IPS-15b (cell line): ENCODE results near the gene MRPL4.
A peak's percentile ranks its signal among the peaks of the same experiment; 100 is the strongest.

Source experiments
- H3K27me3 ChIP-seq: one replicate; pipeline ENCODE4 v1.6.1; 2013; ENCODE audit warnings: low read length; ENCODE audit not compliant: control insufficient read depth, insufficient read depth
- H3K36me3 ChIP-seq: one replicate; pipeline ENCODE4 v1.6.1; 2013; ENCODE audit warnings: low read length; ENCODE audit not compliant: control insufficient read depth, insufficient read depth
- H3K4me1 ChIP-seq: one replicate; pipeline ENCODE4 v1.6.1; 2013; ENCODE audit warnings: mild to moderate bottlenecking, low read length; ENCODE audit not compliant: control insufficient read depth, insufficient read depth
- H3K4me3 ChIP-seq: one replicate; pipeline ENCODE4 v1.5.1; 2013; ENCODE audit warnings: low read depth, low read length
- H3K9ac ChIP-seq: one replicate; pipeline ENCODE4 v1.6.1; 2013; ENCODE audit warnings: low read depth, mild to moderate bottlenecking, low read length
- H3K9me3 ChIP-seq: one replicate; pipeline ENCODE4 v1.6.1; 2013; ENCODE audit warnings: mild to moderate bottlenecking, low read length; ENCODE audit not compliant: control insufficient read depth, insufficient read depth

Gene MRPL4

DNA sequence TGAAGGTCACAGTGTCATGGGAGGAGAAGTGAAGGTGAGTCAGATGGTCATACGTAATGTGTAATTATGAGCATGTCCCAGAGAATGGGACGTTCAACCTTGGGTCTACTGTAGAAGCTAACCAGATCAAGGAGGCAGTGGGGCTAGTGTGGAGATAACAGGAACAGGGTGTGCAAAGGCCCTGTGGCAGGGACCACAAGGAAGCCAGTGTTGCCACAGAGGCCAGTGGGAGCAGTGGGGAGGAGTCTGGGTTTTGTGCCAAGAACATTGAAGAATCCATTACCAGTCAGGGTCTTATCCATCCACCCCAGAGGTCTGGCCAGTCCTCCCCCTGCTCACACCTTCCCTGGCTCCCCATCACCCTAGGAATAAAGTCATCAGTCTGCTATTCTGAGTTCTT lies 3.3 kb downstream of the MRPL4 start:
- Histone ChIP-seq H3K9me3 (no peaks in the 10 kb centered on the region), H3K27me3 (no peaks in the 10 kb centered on the region), H3K4me1 (no peaks in the 10 kb centered on the region), H3K36me3 (peaks cover 33% of the 10 kb centered on the region), H3K9ac (no peak overlapping the region), H3K4me3 (no peak overlapping the region)

DNA sequence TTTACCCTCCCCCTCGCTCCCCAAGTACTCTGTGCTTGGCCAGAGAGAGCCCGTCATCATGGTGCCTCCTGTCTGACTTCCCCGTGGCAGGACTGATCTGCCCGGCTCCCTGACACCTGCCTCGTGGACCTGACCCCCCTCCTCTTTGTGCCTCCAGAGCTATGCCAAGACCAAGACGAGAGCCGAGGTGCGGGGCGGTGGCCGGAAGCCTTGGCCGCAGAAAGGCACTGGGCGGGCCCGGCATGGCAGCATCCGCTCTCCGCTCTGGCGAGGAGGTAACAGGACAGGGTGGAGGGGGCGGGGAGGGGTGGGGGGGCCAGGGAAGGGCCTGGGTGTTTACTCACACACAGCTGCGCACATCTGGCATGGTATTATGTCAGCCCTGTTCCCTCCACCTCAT lies 4.5 kb downstream of the MRPL4 start:
- Histone ChIP-seq H3K36me3 (peaks cover 33% of the 10 kb centered on the region), H3K4me1 (no peaks in the 10 kb centered on the region), H3K27me3 (no peaks in the 10 kb centered on the region), H3K4me3 (no peak overlapping the region), H3K9ac (no peak overlapping the region), H3K9me3 (no peaks in the 10 kb centered on the region)

DNA sequence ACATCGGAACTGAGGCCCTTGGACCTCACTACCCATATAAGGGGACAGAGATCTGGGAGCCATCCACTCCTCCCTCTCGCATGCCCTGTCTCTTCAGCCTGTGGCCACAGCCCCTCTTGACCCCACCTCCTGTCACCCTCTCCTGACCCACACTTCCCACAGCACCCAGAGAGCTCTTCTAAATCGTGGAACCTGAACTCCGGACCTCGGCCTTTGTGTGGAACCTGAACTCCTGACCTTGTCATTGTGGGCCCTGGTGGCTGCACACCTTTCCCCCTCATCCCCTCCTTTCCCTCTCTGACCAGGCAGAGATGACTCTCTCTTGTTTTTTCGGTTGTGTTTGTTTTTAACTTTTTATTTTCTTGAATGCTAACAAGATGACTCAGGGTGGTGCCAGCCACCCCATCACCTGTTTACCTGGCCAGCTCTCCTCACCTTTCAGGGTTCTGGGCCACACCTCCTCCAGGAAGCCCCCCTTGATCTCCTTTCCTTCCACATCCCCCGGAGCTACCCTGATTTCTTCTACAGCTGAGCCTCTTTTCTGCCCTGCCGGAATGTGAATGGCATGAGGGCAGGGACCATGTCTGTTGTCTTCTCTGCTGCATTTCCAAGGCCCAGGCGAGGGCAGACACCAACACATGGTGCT lies 5.1 kb downstream of the MRPL4 start:
- H3K4me1 ChIP-seq, result no peaks in the 10 kb centered on the region
- H3K9ac ChIP-seq, result no peak overlapping the region
- no peaks in the 10 kb centered on the region for H3K9me3 ChIP-seq
- no peak overlapping the region for H3K4me3 ChIP-seq
- no peaks in the 10 kb centered on the region for H3K27me3 ChIP-seq
- peaks cover 30% of the 10 kb centered on the region for H3K36me3 ChIP-seq

DNA sequence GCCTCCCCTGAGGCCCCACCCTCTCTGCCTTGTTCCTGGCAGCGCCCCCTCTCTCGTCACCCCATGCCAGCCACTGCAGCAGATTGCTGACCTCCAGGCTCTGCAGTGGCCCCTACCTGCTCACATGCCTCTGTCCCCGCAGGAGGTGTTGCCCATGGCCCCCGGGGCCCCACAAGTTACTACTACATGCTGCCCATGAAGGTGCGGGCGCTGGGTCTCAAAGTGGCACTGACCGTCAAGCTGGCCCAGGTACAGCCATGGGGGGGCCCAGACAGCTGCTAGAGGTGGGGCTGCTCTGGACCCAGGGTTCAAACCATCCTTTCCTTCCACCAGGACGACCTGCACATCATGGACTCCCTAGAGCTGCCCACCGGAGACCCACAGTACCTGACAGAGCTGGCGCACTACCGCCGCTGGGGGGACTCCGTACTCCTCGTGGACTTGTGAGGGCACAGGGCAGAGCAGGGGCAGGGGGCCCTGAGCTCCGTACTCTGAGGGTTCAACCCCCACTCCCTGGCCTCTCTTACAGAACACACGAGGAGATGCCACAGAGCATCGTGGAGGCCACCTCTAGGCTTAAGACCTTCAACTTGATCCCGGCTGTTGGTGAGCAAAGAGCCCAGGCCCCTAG lies 6.2 kb downstream of the MRPL4 start:
- H3K4me3 ChIP-seq, result no peak overlapping the region
- no peaks in the 10 kb centered on the region for H3K27me3 ChIP-seq
- H3K9ac ChIP-seq, result no peak overlapping the region
- peaks cover 27% of the 10 kb centered on the region for H3K36me3 ChIP-seq
- H3K9me3 ChIP-seq, result no peaks in the 10 kb centered on the region
- no peaks in the 10 kb centered on the region for H3K4me1 ChIP-seq

DNA sequence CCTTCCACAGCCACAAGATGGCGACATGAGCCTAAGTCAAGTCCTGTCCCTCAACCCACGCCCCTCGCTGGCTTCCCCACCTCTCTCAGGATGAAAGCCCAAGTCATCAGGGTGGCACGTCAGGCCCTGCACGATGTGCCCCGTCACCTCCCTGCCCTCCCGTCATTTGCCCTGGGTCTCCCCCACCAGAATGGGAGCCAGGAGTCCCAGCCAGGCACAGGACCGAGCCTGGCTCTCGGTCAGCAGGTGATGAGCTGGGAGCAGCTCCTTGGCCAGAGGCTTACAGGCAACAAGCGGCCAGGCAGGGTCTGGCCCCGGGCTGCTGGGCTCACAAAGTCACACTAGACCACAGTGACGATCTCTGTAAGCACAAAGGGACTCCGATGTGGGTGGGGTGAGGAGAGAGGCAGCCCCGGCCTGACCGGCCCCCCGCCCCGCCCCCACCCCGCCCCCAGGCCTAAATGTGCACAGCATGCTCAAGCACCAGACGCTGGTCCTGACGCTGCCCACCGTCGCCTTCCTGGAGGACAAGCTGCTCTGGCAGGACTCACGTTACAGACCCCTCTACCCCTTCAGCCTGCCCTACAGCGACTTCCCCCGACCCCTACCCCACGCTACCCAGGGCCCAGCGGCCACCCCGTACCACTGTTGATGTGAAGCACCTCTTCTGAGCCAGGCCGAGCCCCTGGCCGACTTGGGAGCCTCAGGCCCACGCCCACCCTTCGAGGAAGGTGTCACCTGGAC lies 7.3 kb downstream of the MRPL4 start:
- H3K9ac ChIP-seq, result no peak overlapping the region
- H3K27me3 ChIP-seq, result no peaks in the 10 kb centered on the region
- H3K4me1 ChIP-seq, result no peaks in the 10 kb centered on the region
- peaks cover 27% of the 10 kb centered on the region for H3K36me3 ChIP-seq
- no peaks in the 10 kb centered on the region for H3K9me3 ChIP-seq
- no peak overlapping the region for H3K4me3 ChIP-seq

DNA sequence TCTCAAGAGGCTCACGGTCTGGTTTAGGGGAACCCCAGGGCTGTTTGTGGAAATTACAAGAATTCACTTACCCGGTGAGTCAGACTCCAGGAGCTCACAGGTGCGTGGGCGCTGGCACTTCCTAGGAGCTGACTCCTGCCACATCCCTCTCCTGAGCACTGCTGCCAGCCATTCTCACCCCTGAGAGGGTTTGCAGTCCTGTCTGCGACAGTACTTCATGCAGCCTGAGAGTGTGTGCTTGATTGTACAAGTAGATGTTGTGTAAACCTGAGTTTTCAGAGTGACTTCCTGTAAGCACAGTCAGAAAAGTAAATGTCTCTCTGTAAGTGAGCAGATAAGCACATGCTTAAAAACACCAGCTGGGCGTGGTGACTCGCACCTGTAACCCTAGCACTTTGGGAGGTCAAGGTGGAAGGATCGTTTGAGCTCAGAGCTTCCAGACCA lies 8.1 kb downstream of the MRPL4 start:
- H3K9me3 ChIP-seq, result no peaks in the 10 kb centered on the region
- H3K4me1 ChIP-seq, result no peaks in the 10 kb centered on the region
- no peaks in the 10 kb centered on the region for H3K27me3 ChIP-seq
- H3K36me3 ChIP-seq, result peaks cover 26% of the 10 kb centered on the region
- no peak overlapping the region for H3K9ac ChIP-seq
- no peak overlapping the region for H3K4me3 ChIP-seq

DNA sequence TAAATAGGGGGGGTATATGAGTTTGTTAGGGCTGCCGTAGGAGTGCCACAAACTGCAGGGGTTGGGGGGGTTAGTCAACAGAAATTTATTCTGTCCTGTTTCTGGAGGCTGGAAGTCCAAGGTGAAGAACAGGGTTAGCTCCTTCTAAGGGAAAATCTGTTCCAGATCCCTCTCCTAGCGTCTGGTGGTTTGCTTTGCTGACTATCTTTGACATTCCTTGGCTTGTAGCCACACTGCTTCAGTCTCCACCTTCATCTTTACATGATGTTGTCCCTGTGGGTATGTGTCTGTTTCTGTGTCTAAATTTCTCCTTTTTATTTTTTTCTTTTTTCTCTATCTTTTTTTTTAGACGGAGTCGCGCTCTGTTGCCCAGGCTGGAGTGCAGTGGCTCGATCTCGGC lies 10.8 kb downstream of the MRPL4 start:
- Histone ChIP-seq H3K9me3 (no peaks in the 10 kb centered on the region), H3K4me3 (no peak overlapping the region)

DNA sequence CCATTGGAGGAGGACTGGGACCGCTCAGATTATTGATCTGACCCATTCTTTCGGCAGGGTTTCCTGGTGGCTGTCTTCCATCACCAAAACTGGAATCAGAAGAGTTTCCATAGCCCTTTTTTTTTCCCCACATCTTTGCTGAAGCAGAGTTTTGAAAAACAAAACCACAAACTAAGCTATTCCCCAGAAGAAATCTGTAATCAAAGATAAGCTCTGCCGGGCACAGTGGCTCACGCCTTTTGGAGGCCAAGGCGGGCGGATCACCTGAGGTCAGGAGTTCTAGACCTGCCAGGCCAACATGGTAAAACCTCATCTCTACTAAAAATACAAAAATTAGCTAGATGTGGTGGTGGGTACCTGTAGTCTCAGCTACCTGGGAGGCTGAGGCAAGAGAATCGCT lies 14.7 kb downstream of the MRPL4 start:
- Histone ChIP-seq H3K36me3 (no peaks in the 10 kb centered on the region), H3K27me3 (peaks cover 26% of the 10 kb centered on the region), H3K4me3 (no peak overlapping the region), H3K4me1 (peaks cover 2% of the 10 kb centered on the region), H3K9ac (no peak overlapping the region), H3K9me3 (no peaks in the 10 kb centered on the region)

More for the DNA sequence above, 10.8 kb downstream of the MRPL4 start:
- no peaks in the 10 kb centered on the region for H3K4me1 ChIP-seq
- H3K9ac ChIP-seq, result no peak overlapping the region
- H3K27me3 ChIP-seq, result no peaks in the 10 kb centered on the region
- H3K36me3 ChIP-seq, result peaks cover 11% of the 10 kb centered on the region

DNA sequence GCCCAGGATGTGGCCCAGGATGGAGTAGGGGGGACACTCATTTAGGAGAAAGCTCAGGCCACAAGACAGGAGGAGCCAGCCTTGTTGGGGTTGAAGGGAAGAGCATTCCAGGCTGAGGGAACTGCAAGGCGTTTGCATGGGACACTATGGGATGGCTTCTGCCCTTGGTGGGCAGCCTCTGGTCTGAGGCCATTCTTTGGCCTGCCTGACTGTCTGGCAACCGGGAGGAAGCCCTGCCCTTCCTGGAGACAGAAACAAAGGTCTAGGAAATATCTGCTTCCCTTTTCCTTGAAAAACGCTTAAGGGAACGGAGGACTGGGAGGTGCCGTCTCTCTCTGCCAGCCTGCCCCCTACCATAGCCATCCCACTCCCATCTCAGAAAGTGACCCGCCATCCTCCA lies 16.1 kb downstream of the MRPL4 start:
- H3K4me1 ChIP-seq, result peaks cover 2% of the 10 kb centered on the region
- no peaks in the 10 kb centered on the region for H3K9me3 ChIP-seq
- no peak overlapping the region for H3K4me3 ChIP-seq
- H3K9ac ChIP-seq, result no peak overlapping the region
- peaks cover 37% of the 10 kb centered on the region for H3K27me3 ChIP-seq
- no peaks in the 10 kb centered on the region for H3K36me3 ChIP-seq

DNA sequence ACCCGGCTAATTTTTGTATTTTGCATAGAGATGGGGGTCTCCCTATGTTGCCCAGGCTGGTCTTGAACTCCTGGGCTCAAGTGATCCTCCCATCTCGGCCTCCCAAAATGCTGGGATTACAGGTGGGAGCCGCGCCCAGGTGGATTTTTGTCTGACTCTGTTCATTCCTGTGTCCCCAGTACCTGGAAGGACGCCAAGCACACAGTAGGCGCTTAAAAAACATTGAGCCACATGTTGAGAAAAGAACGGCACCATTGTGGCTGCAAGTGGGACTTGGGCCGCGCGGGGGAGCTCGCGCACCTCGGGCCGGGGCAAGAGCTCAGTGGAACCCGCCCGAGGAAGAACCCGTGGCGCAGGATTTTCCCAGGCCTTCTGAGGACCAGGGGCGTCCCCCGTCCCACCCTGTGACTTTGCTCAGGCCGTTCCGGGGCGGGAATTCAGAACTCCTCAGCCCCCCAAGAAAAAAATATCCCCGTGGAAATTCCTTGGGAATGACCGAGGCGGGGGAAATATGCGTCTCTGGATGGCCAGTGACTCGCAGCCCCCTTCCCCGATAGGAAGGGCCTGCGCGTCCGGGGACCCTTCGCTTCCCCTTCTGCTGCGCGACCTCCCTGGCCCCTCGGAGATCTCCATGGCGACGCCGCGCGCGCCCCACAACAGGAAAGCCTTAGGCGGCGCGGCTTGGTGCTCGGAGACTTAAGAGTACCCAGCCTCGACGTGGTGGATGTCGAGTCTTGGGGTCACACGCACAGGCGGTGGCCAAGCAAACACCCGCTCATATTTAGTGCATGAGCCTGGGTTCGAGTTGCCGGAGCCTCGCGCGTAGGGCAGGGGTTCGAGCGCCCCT lies 17.5 kb downstream of the MRPL4 start:
- Histone ChIP-seq H3K36me3 (no peaks in the 10 kb centered on the region), H3K9me3 (no peaks in the 10 kb centered on the region), H3K4me1 (peaks cover 2% of the 10 kb centered on the region), H3K27me3 (peaks cover 37% of the 10 kb centered on the region), H3K4me3 (peak overlapping the region; percentile 58), H3K9ac (no peak overlapping the region)

DNA sequence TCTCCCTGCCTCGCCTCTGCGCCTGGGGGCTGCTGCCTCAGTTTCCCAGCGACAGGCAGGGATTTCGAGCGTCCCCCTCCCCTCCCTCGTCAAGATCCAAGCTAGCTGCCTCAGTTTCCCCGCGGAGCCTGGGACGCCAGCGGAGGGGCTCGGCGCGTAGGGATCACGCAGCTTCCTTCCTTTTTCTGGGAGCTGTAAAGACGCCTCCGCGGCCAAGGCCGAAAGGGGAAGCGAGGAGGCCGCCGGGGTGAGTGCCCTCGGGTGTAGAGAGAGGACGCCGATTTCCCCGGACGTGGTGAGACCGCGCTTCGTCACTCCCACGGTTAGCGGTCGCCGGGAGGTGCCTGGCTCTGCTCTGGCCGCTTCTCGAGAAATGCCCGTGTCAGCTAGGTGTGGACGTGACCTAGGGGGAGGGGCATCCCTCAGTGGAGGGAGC lies 18.2 kb downstream of the MRPL4 start:
- Histone ChIP-seq H3K9me3 (no peaks in the 10 kb centered on the region), H3K4me3 (peak overlapping the region; percentile 58), H3K27me3 (peaks cover 37% of the 10 kb centered on the region), H3K9ac (no peak overlapping the region), H3K36me3 (no peaks in the 10 kb centered on the region), H3K4me1 (peaks cover 2% of the 10 kb centered on the region)
